Immature natural killer cell (primary cell): ENCODE measurements around the gene LCE2A. TPM values are rescaled to one million over a fixed set of nuclear protein-coding genes. Genes with fewer than 3 reads are reported as not detected.
"Not testable (repeated sequence)": the region's sequence is repeated elsewhere in the genome, so short reads cannot be mapped to it uniquely, and the experiment has no call there.

Experiments used
- DNase-seq, 3 donors: peaks; one replicate each; pipeline ENCODE4 v3.0.0; 2022; ENCODE audit warnings: mixed read lengths in 1 of 3
- H3K27ac Mint-ChIP-seq, 6 donors: one replicate each; pipeline ENCODE4 v1.8.0; 2020; ENCODE audit warnings: mixed read lengths in 6 of 6, mild to moderate bottlenecking in 5 of 6, inconsistent platforms in 4 of 6, moderate library complexity in 3 of 6
- H3K27me3 Mint-ChIP-seq, 3 donors: one replicate each; pipeline ENCODE4 v1.8.0; 2020 to 2021; ENCODE audit warnings: low read depth in 3 of 3, mild to moderate bottlenecking in 3 of 3, mixed read lengths in 3 of 3, moderate library complexity in 3 of 3, inconsistent platforms in 1 of 3
- H3K36me3 Mint-ChIP-seq, 3 donors: one replicate each; pipeline ENCODE4 v1.8.0; 2020; ENCODE audit warnings: mixed read lengths in 3 of 3, inconsistent platforms in 2 of 3, mild to moderate bottlenecking in 2 of 3
- H3K4me1 Mint-ChIP-seq, 2 donors: one replicate each; pipeline ENCODE4 v1.8.0; 2020; ENCODE audit warnings: inconsistent platforms in 2 of 2, mild to moderate bottlenecking in 2 of 2, mixed read lengths in 2 of 2, moderate library complexity in 1 of 2
- H3K4me3 Mint-ChIP-seq, 5 donors: one replicate each; pipeline ENCODE4 v1.8.0; 2020; ENCODE audit warnings: mild to moderate bottlenecking in 5 of 5, mixed read lengths in 5 of 5, inconsistent platforms in 3 of 5, moderate library complexity in 3 of 5
- H3K9me3 Mint-ChIP-seq, 6 donors: one replicate each; pipeline ENCODE4 v1.8.0; 2020; ENCODE audit warnings: mild to moderate bottlenecking in 6 of 6, mixed read lengths in 6 of 6, inconsistent platforms in 4 of 6, moderate library complexity in 3 of 6
- polyA plus RNA-seq, 3 donors: library from polyadenylated mRNA; unstranded; fragments of 300-500 nt; fragmentation: Illumina TruSeq; gene quantifications; one replicate each; pipeline ENCODE4 v1.2.3, GENCODE V29; 2021

Gene LCE2A
- not detected for polyA plus RNA-seq

DNA sequence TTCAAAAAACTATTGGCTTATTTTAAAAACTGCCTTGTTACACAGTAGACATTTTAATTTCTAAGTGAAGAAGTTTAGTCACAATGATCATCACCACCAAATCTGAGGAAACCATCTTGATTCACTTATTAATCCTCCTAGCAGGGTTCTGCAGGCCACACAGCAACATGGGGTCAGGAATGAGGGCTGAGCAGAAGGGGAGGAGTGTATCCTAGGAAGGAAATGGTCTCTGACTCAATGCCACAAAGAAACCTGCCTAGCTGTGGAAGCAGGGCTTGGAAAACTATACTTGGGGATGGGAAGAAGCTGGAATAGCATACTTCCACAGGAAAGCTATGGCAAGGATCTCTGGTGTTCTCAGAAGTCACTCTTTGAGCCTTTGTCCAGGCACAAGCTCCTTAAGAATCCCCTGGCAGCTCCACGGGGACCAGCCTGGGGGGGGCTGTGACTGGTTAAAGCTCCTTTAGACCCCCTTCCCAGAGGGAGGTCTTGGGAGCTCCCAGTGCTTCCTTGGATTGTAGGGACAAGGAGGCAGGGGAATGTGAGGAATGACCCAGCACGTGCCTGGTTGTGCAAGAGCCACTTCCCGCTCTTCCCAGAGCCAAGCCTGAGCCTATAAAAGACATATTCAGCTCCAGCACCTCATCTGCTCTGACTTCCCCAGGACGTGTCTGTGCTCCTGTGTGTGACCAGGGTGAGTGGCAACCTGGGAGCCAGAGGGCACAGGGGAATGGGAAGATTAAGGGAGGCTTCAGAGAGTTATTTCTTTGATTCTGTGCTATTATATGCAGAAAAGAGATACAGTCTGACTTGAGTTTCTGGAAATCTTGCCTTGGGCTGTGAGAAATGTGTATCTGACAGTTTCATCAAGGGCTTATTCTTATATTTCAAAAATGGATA is at the start of gene LCE2A:
Gene LCE2A, plus strand, starts transcription at position 645 of the 900 bp plus-strand sequence. CDS start 557 bp downstream, outside the sequence.
- no peak for DNase-seq
- no peak within 1 kb of the TSS for H3K4me3 Mint-ChIP-seq
- peaks cover 0 to 11% (median 0%) of the 10 kb centered on the region in 3 donors for H3K27me3 Mint-ChIP-seq
- no peaks in the 10 kb centered on the region for H3K4me1 Mint-ChIP-seq
- H3K36me3 Mint-ChIP-seq, result no peaks in the 10 kb centered on the region
- H3K9me3 Mint-ChIP-seq, result peaks cover 0 to 6% (median 0%) of the 10 kb centered on the region in 6 donors
- no peak within 1 kb of the TSS for H3K27ac Mint-ChIP-seq

DNA sequence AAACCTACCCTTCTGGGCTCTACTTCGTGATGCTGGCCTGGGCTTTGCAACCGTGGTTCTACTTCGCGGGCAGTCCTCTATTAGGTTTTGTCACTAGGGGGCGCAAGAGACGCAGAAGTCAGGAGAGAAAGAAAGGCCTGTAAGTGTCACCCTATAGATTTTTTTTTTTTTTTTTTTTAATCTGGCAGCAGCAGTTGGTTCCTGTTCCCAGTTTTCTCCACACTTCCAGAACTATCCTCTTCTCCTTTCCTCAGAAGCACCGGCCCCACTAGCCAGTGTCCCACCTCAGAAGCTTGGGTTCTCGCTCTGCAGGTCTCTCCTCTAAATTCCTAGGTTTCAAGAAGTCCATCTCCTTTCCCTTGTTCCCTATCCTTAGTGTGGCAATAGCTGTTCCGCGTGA is 44.0 kb upstream of the LCE2A start:
- DNase-seq, result peak; percentile 3 to 27 (median 7)
- H3K9me3 Mint-ChIP-seq, result no peaks in the 10 kb centered on the region
- H3K27me3 Mint-ChIP-seq, result peaks cover 0 to 3% (median 2%) of the 10 kb centered on the region in 3 donors
- no peak overlapping the region for H3K27ac Mint-ChIP-seq
- H3K4me1 Mint-ChIP-seq, result peaks cover 0 to 7% of the 10 kb centered on the region in 2 donors
- H3K36me3 Mint-ChIP-seq, result no peaks in the 10 kb centered on the region
- no peak overlapping the region for H3K4me3 Mint-ChIP-seq

- H3K27me3 Mint-ChIP-seq, result peaks cover 0 to 3% (median 2%) of the 10 kb centered on the region in 3 donors
- no peak overlapping the region for H3K27ac Mint-ChIP-seq
- no peaks in the 10 kb centered on the region for H3K9me3 Mint-ChIP-seq
- no peak for DNase-seq
- peaks cover 0 to 7% of the 10 kb centered on the region in 2 donors for H3K4me1 Mint-ChIP-seq
- H3K4me3 Mint-ChIP-seq, result no peak overlapping the region
- no peaks in the 10 kb centered on the region for H3K36me3 Mint-ChIP-seq
Measured at GRCh38 chr1:152656459-152656858, 41.7 kb upstream of the LCE2A start.

- H3K9me3 Mint-ChIP-seq, result no peaks in the 10 kb centered on the region
- H3K36me3 Mint-ChIP-seq, result no peaks in the 10 kb centered on the region
- peaks cover 0 to 3% (median 2%) of the 10 kb centered on the region in 3 donors for H3K27me3 Mint-ChIP-seq
Measured at GRCh38 chr1:152657677-152658076, 40.5 kb upstream of the LCE2A start.

DNA sequence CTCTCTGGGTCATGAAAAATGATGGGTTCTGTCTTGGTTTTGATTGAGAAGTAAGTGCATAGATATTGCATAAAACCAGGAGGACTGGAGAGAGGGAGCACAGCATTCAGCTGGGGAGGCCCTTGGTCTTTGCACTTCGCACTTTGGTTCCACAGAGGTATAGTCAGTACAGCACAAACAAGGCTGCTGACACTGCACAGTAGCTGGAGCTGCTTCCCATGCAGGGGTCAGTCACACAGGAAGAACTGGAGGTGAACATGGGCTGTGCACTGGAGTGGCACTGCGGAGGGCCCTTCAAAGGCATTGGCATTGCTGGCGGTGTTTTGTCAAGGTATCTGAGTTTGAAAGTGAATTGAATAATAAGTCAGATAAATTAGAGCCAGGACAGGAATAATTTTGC is 39.5 kb upstream of the LCE2A start:
- no peaks in the 10 kb centered on the region for H3K9me3 Mint-ChIP-seq
- no peak overlapping the region for H3K27ac Mint-ChIP-seq
- H3K36me3 Mint-ChIP-seq, result no peaks in the 10 kb centered on the region
- no peak overlapping the region for H3K4me3 Mint-ChIP-seq
- H3K27me3 Mint-ChIP-seq, result peaks cover 0 to 3% (median 2%) of the 10 kb centered on the region in 3 donors
- DNase-seq, result no peak
- peaks cover 0 to 7% of the 10 kb centered on the region in 2 donors for H3K4me1 Mint-ChIP-seq

More at GRCh38 chr1:152657677-152658076, 40.5 kb upstream of the LCE2A start:
- no peak for DNase-seq
- peaks cover 0 to 7% of the 10 kb centered on the region in 2 donors for H3K4me1 Mint-ChIP-seq
- H3K27ac Mint-ChIP-seq, result no peak overlapping the region
- no peak overlapping the region for H3K4me3 Mint-ChIP-seq

- Mint-ChIP-seq H3K4me1 (no peaks in the 10 kb centered on the region), H3K36me3 (no peaks in the 10 kb centered on the region), H3K27ac (no peak within 1 kb of the TSS)
Measured at GRCh38 chr1:152663098-152663497, 35.0 kb upstream of the LCE2A start, which contains the start of gene LCE2D. Gene LCE2D, plus strand, starts transcription at chr1:152663380. Its CDS starts 726 bp downstream, at chr1:152664106.

GRCh38 chr1:152666171-152666570 is 32.0 kb upstream of the LCE2A start:
- not testable (repeated sequence) for H3K4me3 Mint-ChIP-seq, H3K27ac Mint-ChIP-seq, H3K9me3 Mint-ChIP-seq, H3K36me3 Mint-ChIP-seq, DNase-seq, H3K4me1 Mint-ChIP-seq, H3K27me3 Mint-ChIP-seq

More at GRCh38 chr1:152663098-152663497, 35.0 kb upstream of the LCE2A start, which contains the start of gene LCE2D:
- Mint-ChIP-seq H3K4me3 (no peak within 1 kb of the TSS), H3K27me3 (peaks cover 0 to 2% (median 2%) of the 10 kb centered on the region in 3 donors), H3K9me3 (no peaks in the 10 kb centered on the region)
- no peak for DNase-seq

- DNase-seq, result no peak
- Mint-ChIP-seq H3K4me3 (no peak overlapping the region), H3K36me3 (no peaks in the 10 kb centered on the region), H3K27me3 (peaks cover 0 to 2% (median 0%) of the 10 kb centered on the region in 3 donors), H3K4me1 (no peaks in the 10 kb centered on the region), H3K27ac (no peak overlapping the region), H3K9me3 (no peaks in the 10 kb centered on the region)
Measured at GRCh38 chr1:152667648-152668047, 30.5 kb upstream of the LCE2A start.

DNA sequence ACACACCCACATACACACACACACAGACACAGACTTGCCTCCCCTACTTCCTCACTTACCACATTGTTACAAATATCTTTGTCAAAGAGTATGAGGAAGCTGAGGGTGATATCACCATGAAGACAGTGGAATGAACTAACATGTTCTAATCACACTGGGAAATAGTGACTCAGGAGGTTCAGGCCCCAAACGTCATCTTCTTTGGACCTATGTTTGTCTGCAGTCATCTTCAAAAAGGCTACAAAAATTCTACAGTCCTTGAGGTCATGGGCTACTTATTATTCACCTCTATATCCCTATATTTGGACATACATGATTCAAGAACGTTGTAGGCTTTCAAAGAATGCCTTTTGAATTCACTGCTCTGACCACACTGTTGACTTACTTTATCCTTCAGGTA is 25.1 kb upstream of the LCE2A start:
- Mint-ChIP-seq H3K4me1 (no peaks in the 10 kb centered on the region), H3K27me3 (no peaks in the 10 kb centered on the region), H3K27ac (peak overlapping the region in 1 of 6 donors; percentile 14), H3K9me3 (peaks cover 0 to 2% (median 0%) of the 10 kb centered on the region in 6 donors), H3K4me3 (no peak overlapping the region), H3K36me3 (no peaks in the 10 kb centered on the region)
- DNase-seq, result no peak

GRCh38 chr1:152674983-152675382 is 23.2 kb upstream of the LCE2A start, which contains the start of gene LCE2C:
Gene LCE2C, plus strand, starts transcription at chr1:152675279. Its CDS starts 737 bp downstream, at chr1:152676016.
- not testable (repeated sequence) for H3K4me1 Mint-ChIP-seq, H3K4me3 Mint-ChIP-seq, H3K9me3 Mint-ChIP-seq, H3K36me3 Mint-ChIP-seq, DNase-seq, H3K27me3 Mint-ChIP-seq, H3K27ac Mint-ChIP-seq

DNA sequence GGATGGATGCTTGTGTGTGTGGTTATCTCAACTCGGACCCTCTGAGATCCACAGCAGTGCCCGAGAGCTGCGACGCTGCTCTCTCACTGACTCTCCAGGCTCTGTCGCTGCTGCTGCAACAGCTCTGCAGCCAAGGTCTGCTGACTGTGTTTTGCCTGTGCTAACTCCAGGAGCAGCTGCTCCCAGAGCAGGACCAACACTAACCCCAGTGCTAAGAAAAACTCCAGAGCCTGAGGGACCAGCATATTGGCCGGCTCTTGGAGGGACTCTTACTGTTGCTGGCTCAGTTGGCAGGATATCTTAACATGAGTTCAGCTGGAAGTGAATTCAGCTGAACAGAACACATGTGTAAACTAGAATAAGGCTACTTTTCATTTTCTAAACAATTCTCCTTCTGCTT is 18.7 kb upstream of the LCE2A start:
- no peak for DNase-seq
- Mint-ChIP-seq H3K4me3 (no peak overlapping the region), H3K27me3 (peaks cover 4 to 7% (median 5%) of the 10 kb centered on the region in 3 donors), H3K36me3 (no peaks in the 10 kb centered on the region), H3K4me1 (no peaks in the 10 kb centered on the region), H3K9me3 (peaks cover 0 to 3% (median 0%) of the 10 kb centered on the region in 6 donors), H3K27ac (no peak overlapping the region)

DNA sequence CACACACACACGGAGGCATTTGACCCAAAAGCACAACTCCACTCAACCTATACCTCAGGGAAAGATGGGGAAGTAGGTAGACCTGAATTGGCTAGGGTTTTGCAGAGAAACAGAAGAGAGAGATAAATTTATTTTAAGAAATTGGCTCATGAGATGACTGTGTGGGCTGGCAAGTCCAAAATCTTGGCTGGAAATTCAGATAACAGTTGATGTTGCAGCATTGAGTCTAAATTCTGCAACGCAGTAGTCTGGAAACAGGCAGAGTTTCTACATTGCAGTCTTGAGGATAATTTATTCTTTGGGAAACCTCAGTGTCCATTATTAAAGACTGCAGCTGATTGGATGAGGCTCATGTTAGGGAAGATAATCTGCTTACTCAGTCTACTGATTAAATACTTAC is 16.5 kb upstream of the LCE2A start:
- no peaks in the 10 kb centered on the region for H3K4me1 Mint-ChIP-seq
- H3K27me3 Mint-ChIP-seq, result peaks cover 4 to 8% (median 7%) of the 10 kb centered on the region in 3 donors
- no peak overlapping the region for H3K4me3 Mint-ChIP-seq
- DNase-seq, result no peak
- H3K27ac Mint-ChIP-seq, result no peak overlapping the region
- H3K36me3 Mint-ChIP-seq, result no peaks in the 10 kb centered on the region
- peaks cover 0 to 3% (median 0%) of the 10 kb centered on the region in 6 donors for H3K9me3 Mint-ChIP-seq

GRCh38 chr1:152683846-152684245 is 14.3 kb upstream of the LCE2A start:
- no peaks in the 10 kb centered on the region for H3K4me1 Mint-ChIP-seq
- peaks cover 0 to 1% (median 0%) of the 10 kb centered on the region in 6 donors for H3K9me3 Mint-ChIP-seq
- no peak for DNase-seq
- H3K36me3 Mint-ChIP-seq, result no peaks in the 10 kb centered on the region
- peaks cover 4 to 8% (median 6%) of the 10 kb centered on the region in 3 donors for H3K27me3 Mint-ChIP-seq
- no peak overlapping the region for H3K27ac Mint-ChIP-seq
- no peak overlapping the region for H3K4me3 Mint-ChIP-seq

GRCh38 chr1:152685823-152686222 is 12.3 kb upstream of the LCE2A start, which contains the start of gene LCE2B:
Gene LCE2B, plus strand, starts transcription at chr1:152686123. Its CDS starts 721 bp downstream, at chr1:152686844.
- H3K4me3 Mint-ChIP-seq, H3K9me3 Mint-ChIP-seq, H3K36me3 Mint-ChIP-seq, DNase-seq, H3K27ac Mint-ChIP-seq, H3K4me1 Mint-ChIP-seq: not testable (repeated sequence)
- H3K27me3 Mint-ChIP-seq, result peaks cover 3 to 19% (median 7%) of the 10 kb centered on the region in 3 donors
